SK-N-SH (cell line): ENCODE results near the gene BID. TPM values are rescaled to one million over a fixed set of nuclear protein-coding genes. Genes with fewer than 3 reads are reported as not detected.

Experiments used
- CTCF ChIA-PET: fragments of 300-600, 350-600 bp; formaldehyde crosslinking; extraction: SDS; loops from one replicate; lab custom pipeline; 2021; lab: Yijun Ruan, JAX
- POLR2A ChIA-PET: fragments of 350-600 bp; sonication (Branson Sonifier 250); formaldehyde crosslinking; extraction: SDS; loops from one replicate; lab custom pipeline; 2020; ENCODE audit warnings: antibody characterized with exemption, inconsistent platforms; lab: Yijun Ruan, JAX
- DNase-seq: peaks from one replicate; pipeline ENCODE4 v3.0.0; 2012
- H2AFZ ChIP-seq: fragments of 200-600 bp; sonication (generic); 2 replicates; pipeline ENCODE4 v1.8.1; 2016; ENCODE audit warnings: antibody characterized with exemption, mild to moderate bottlenecking, low read depth
- H3F3A ChIP-seq: fragments of 200-600 bp; sonication (generic); replicated peaks from 2 replicates; pipeline ENCODE3; 2016; ENCODE audit warnings: antibody characterized with exemption, mild to moderate bottlenecking; ENCODE audit not compliant: insufficient read depth
- H3K27ac ChIP-seq, 2 experiments: fragments of 200-500 bp in 1 of 2; fragments of 200-600 bp in 1 of 2; sonication (Bioruptor generic) in 1 of 2; sonication (generic), shearing (Covaris generic) in 1 of 2; 2 replicates each; pipeline versions ENCODE4 v1.5.1 to v1.6.1; 2014 to 2016; ENCODE audit warnings: low read depth in 2 of 2, inconsistent platforms in 1 of 2, low read length in 1 of 2, mild to moderate bottlenecking in 1 of 2, mixed read lengths in 1 of 2
- H3K27me3 ChIP-seq: fragments of 200-600 bp; sonication (generic), shearing (Covaris generic); 2 replicates; pipeline ENCODE4 v1.6.1; 2016; ENCODE audit warnings: mixed run types; ENCODE audit not compliant: insufficient read depth
- H3K36me3 ChIP-seq, 2 experiments: fragments of 200-500 bp in 1 of 2; fragments of 200-600 bp in 1 of 2; sonication (Bioruptor generic) in 1 of 2; sonication (generic) in 1 of 2; replicated peaks in 1 of 2; 2 replicates each; pipeline versions ENCODE3 to v1.5.1; 2014 to 2016; ENCODE audit warnings: low read length in 1 of 2, mild to moderate bottlenecking in 1 of 2; ENCODE audit not compliant: insufficient read depth in 2 of 2, control insufficient read depth in 1 of 2
- H3K4me1 ChIP-seq, 2 experiments: fragments of 200-500 bp in 1 of 2; fragments of 200-600 bp in 1 of 2; sonication (Bioruptor generic) in 1 of 2; sonication (generic), shearing (Covaris generic) in 1 of 2; 2 replicates each; pipeline versions ENCODE4 v1.5.1 to v1.6.1; 2014 to 2016; ENCODE audit warnings: low read depth in 1 of 2, low read length in 1 of 2, mixed run types in 1 of 2; ENCODE audit not compliant: insufficient read depth in 2 of 2, control insufficient read depth in 1 of 2
- H3K4me2 ChIP-seq: fragments of 200-600 bp; sonication (generic), shearing (Covaris generic); 2 replicates; pipeline ENCODE4 v1.6.1; 2017; ENCODE audit warnings: mixed run types
- H3K4me3 ChIP-seq, 2 experiments: fragments of 200-500 bp in 1 of 2; fragments of 200-600 bp in 1 of 2; sonication (Bioruptor generic) in 1 of 2; sonication (generic), shearing (Covaris generic) in 1 of 2; 2 replicates each; pipeline versions ENCODE4 v1.5.1 to v1.8.1; 2014 to 2016; ENCODE audit warnings: low read depth in 2 of 2, inconsistent platforms in 1 of 2, low read length in 1 of 2, mild to moderate bottlenecking in 1 of 2, mixed read lengths in 1 of 2, moderate library complexity in 1 of 2
- H3K79me2 ChIP-seq: fragments of 200-600 bp; sonication (generic); 2 replicates; pipeline ENCODE4 v1.8.1; 2017; ENCODE audit warnings: mild to moderate bottlenecking; ENCODE audit not compliant: insufficient read depth
- H3K9ac ChIP-seq: fragments of 200-600 bp; sonication (generic); 2 replicates; pipeline ENCODE4 v1.6.1; 2017; ENCODE audit warnings: mixed run types
- H3K9me2 ChIP-seq: fragments of 200-600 bp; sonication (generic); 2 replicates; pipeline ENCODE4 v1.6.1; 2017; ENCODE audit warnings: mixed run types
- H3K9me3 ChIP-seq: fragments of 200-600 bp; sonication (generic); 2 replicates; pipeline ENCODE4 v1.6.1; 2017; ENCODE audit warnings: mixed run types, mild to moderate bottlenecking, moderate library complexity
- H4K20me1 ChIP-seq: fragments of 200-600 bp; sonication (generic); 2 replicates; pipeline ENCODE4 v1.6.1; 2017; ENCODE audit warnings: mild to moderate bottlenecking, mixed run types; ENCODE audit not compliant: insufficient read depth
- CHD2 ChIP-seq: fragments of 150-350 bp; IDR thresholded peaks from 2 replicates; pipeline ENCODE4 v1.6.1; 2018; ENCODE audit warnings: low read length; ENCODE audit not compliant: partially characterized antibody
- CTCF ChIP-seq: fragments of 200-600 bp; sonication (generic); IDR thresholded peaks from 2 replicates; pipeline ENCODE4 v1.6.1; 2017; ENCODE audit warnings: antibody characterized with exemption, mild to moderate bottlenecking, moderate library complexity
- ELF1 ChIP-seq: IDR thresholded peaks from 2 replicates; pipeline ENCODE4 v1.4.0; 2012
- FOSL2 ChIP-seq: IDR thresholded peaks from 2 replicates; pipeline ENCODE4 v1.4.0; 2012; ENCODE audit warnings: low read depth, mild to moderate bottlenecking, moderate library complexity, borderline replicate concordance
- GABPA ChIP-seq: IDR thresholded peaks from 2 replicates; pipeline ENCODE4 v1.4.0; 2012; ENCODE audit warnings: low read depth, mild to moderate bottlenecking
- JUND ChIP-seq: IDR thresholded peaks from 2 replicates; pipeline ENCODE4 v1.4.0; 2012
- MAX ChIP-seq: IDR thresholded peaks from 2 replicates; pipeline ENCODE4 v1.4.0; 2012; ENCODE audit warnings: low read depth
- MEF2A ChIP-seq: IDR thresholded peaks from 2 replicates; pipeline ENCODE4 v1.4.0; 2012; ENCODE audit warnings: low read depth, borderline replicate concordance
- NFIC ChIP-seq: IDR thresholded peaks from 2 replicates; pipeline ENCODE4 v1.4.0; 2012; ENCODE audit warnings: borderline replicate concordance
- RAD21 ChIP-seq: IDR thresholded peaks from 2 replicates; pipeline ENCODE4 v1.6.1; 2012; ENCODE audit warnings: mild to moderate bottlenecking, low read length
- RCOR1 ChIP-seq: fragments of 150-350 bp; IDR thresholded peaks from 2 replicates; pipeline ENCODE4 v1.6.1; 2017; ENCODE audit warnings: antibody characterized with exemption, low read length
- RFX5 ChIP-seq: IDR thresholded peaks from 2 replicates; pipeline ENCODE4 v1.6.1; 2012; ENCODE audit warnings: mild to moderate bottlenecking, improper control_type of control experiment, low read length
- RXRA ChIP-seq: IDR thresholded peaks from 2 replicates; pipeline ENCODE4 v1.4.0; 2012; ENCODE audit warnings: low read depth, mild to moderate bottlenecking, borderline replicate concordance
- SIN3A ChIP-seq: IDR thresholded peaks from 2 replicates; pipeline ENCODE4 v1.6.1; 2012; ENCODE audit warnings: low read depth, mild to moderate bottlenecking, low read length, moderate library complexity, borderline replicate concordance
- SMC3 ChIP-seq: IDR thresholded peaks from 2 replicates; pipeline ENCODE4 v1.6.1; 2012; ENCODE audit warnings: low read depth, low read length, improper control_type of control experiment
- TAF1 ChIP-seq: IDR thresholded peaks from 2 replicates; pipeline ENCODE4 v1.6.1; 2012; ENCODE audit warnings: low read depth, mild to moderate bottlenecking, low read length, moderate library complexity, borderline replicate concordance
- TCF12 ChIP-seq: IDR thresholded peaks from 2 replicates; pipeline ENCODE4 v1.4.0; 2012
- YY1 ChIP-seq: IDR thresholded peaks from 2 replicates; pipeline ENCODE4 v1.4.0; 2012; ENCODE audit warnings: low read depth, mild to moderate bottlenecking
- WGBS: methylation state at CpG from one replicate; pipeline ENCODE4 v1.1.6; 2017; ENCODE audit warnings: low lambda C conversion rate; 5-methylcytosine and 5-hydroxymethylcytosine counted together
- polyA plus RNA-seq, 3 experiments: library from polyadenylated mRNA; depleted of rRNA; stranded (reverse); fragments of >200 nt; gene quantifications; 2 replicates each; pipeline ENCODE4 v1.2.3, GENCODE V29; 2012

BID gene
- polyA plus RNA-seq, 1 of the 3 experiments (the other 2 are of a cell fraction) = 139 TPM

- no peak for DNase-seq
- H3K79me2 ChIP-seq = no peaks in the 10 kb centered on the region
- H3K4me2 ChIP-seq = no peak overlapping the region
- TF ChIP-seq SIN3A (no peak), TAF1 (no peak), RFX5 (no peak), RXRA (no peak), SMC3 (no peak), CTCF (no peak), JUND (no peak), CHD2 (no peak), ELF1 (no peak), NFIC (no peak), GABPA (no peak), RAD21 (no peak), MAX (no peak), RCOR1 (no peak), FOSL2 (no peak)
- H3K9me3 ChIP-seq = no peaks in the 10 kb centered on the region
- H3K9me2 ChIP-seq = no peaks in the 10 kb centered on the region
- ChIA-PET POLR2A (no interaction called here), CTCF (interaction anchor here (1.0 to 1.6 kb wide), 2 partner anchors 24 to 248 kb away, joined by 3 to 4 read pairs; no protein-coding TSS in a partner anchor)
- H2AFZ ChIP-seq = no peak overlapping the region
- H3F3A ChIP-seq = no peaks in the 10 kb centered on the region
- no peaks in the 10 kb centered on the region for H3K4me1 ChIP-seq
- H4K20me1 ChIP-seq = no peaks in the 10 kb centered on the region
- H3K27ac ChIP-seq = no peak overlapping the region
- WGBS = 90% methylated on average over 2 of the region's 2 CpGs
- no peaks in the 10 kb centered on the region for H3K27me3 ChIP-seq
- H3K9ac ChIP-seq = no peak overlapping the region
- H3K36me3 ChIP-seq = peaks cover 6 to 70% of the 10 kb centered on the region in 2 experiments
- H3K4me3 ChIP-seq = no peak overlapping the region
Measured at GRCh38 chr22:17806437-17806836, 32.2 kb upstream of the BID start.

- H3F3A ChIP-seq = no peaks in the 10 kb centered on the region
- H3K4me3 ChIP-seq = no peak overlapping the region
- peaks cover 6 to 56% of the 10 kb centered on the region in 2 experiments for H3K36me3 ChIP-seq
- no peaks in the 10 kb centered on the region for H3K4me1 ChIP-seq
- H2AFZ ChIP-seq = no peak overlapping the region
- H3K9me2 ChIP-seq = no peaks in the 10 kb centered on the region
- H3K27ac ChIP-seq = no peak overlapping the region
- ChIA-PET POLR2A (no interaction called here), CTCF (interaction anchor here (0.8 to 1.3 kb wide), 4 partner anchors 25 to 272 kb away, joined by 3 to 5 read pairs (median 3); no protein-coding TSS in a partner anchor)
- H3K9ac ChIP-seq = no peak overlapping the region
- H4K20me1 ChIP-seq = no peaks in the 10 kb centered on the region
- WGBS = 98% methylated on average over 13 of the region's 22 CpGs
- no peak for TF ChIP-seq TCF12
- no peak for TF ChIP-seq YY1
- no peak for TF ChIP-seq TAF1
- no peak for TF ChIP-seq RXRA
- no peak for TF ChIP-seq MEF2A
- no peak for TF ChIP-seq RFX5
- DNase-seq = no peak
- H3K27me3 ChIP-seq = no peaks in the 10 kb centered on the region
- no peaks in the 10 kb centered on the region for H3K79me2 ChIP-seq
- no peaks in the 10 kb centered on the region for H3K9me3 ChIP-seq
- no peak overlapping the region for H3K4me2 ChIP-seq
Measured at GRCh38 chr22:17804331-17805080, 30.2 kb upstream of the BID start.
